Thyroid gland (tissue), 4 donors: ENCODE data around the gene FGR. TPM values are rescaled to one million over a fixed set of nuclear protein-coding genes. Genes with fewer than 3 reads are reported as not detected.

Experiments used
- DNase-seq, 2 donors: peaks; one replicate each; pipeline ENCODE4 v3.0.0-alpha.2; 2019
- H3K27ac ChIP-seq, 3 donors: fragments of 200-600 bp; sonication (generic); 1 replicate in 2 of 3; 2 replicates in 1 of 3; pipeline ENCODE4 v1.5.1; 2016 to 2019; ENCODE audit warnings: mild to moderate bottlenecking in 1 of 3, moderate library complexity in 1 of 3
- H3K27me3 ChIP-seq: fragments of 200-600 bp; sonication (generic); one replicate; pipeline ENCODE4 v1.5.1; 2019
- H3K36me3 ChIP-seq, 2 donors: fragments of 200-600 bp; sonication (generic); one replicate each; pipeline ENCODE4 v1.5.1; 2016 to 2019
- H3K4me1 ChIP-seq, 2 donors: fragments of 200-600 bp; sonication (generic); one replicate each; pipeline ENCODE4 v1.5.1; 2017 to 2019
- H3K4me3 ChIP-seq, 3 donors: fragments of 200-600 bp; sonication (generic); replicated peaks in 1 of 3; 1 replicate in 2 of 3; 2 replicates in 1 of 3; pipeline ENCODE4 v1.5.1; 2016; ENCODE audit warnings: mild to moderate bottlenecking in 1 of 3
- H3K9me3 ChIP-seq: fragments of 200-600 bp; sonication (generic); one replicate; pipeline ENCODE4 v1.5.1; 2017
- POLR2A ChIP-seq, 2 donors: fragments of 450-650 bp; IDR thresholded peaks; one replicate each; pipeline ENCODE4 v1.6.1; 2017; ENCODE audit warnings: antibody characterized with exemption in 2 of 2, mild to moderate bottlenecking in 2 of 2, moderate library complexity in 1 of 2
- WGBS, 2 donors: methylation state at CpG; one replicate each; pipeline ENCODE4 v1.1.5; 2017; 5-methylcytosine and 5-hydroxymethylcytosine counted together
- intact Hi-C: fragments of 100-400 bp; cut with DNase I; formaldehyde crosslinking; loops from one replicate; pipeline ENCODE4 v1.15.1; 2023
- total RNA-seq, 4 donors: library from RNA; depleted of rRNA; stranded (reverse); fragments of >200 nt; gene quantifications; one replicate each; pipeline ENCODE4 v1.2.3, GENCODE V29; 2016
- TF ChIP-seq, protein P1 (sequence below), 6 experiments: fragments of 200-600 bp in 3 of 6; fragments of 450-650 bp in 3 of 6; sonication (generic) in 3 of 6; IDR thresholded peaks; one replicate each; pipeline ENCODE4 v1.5.1; 2016 to 2019; ENCODE audit warnings: antibody characterized with exemption in 6 of 6, mild to moderate bottlenecking in 2 of 6, inconsistent platforms in 1 of 6, moderate library complexity in 1 of 6

The FGR gene
- total RNA-seq, 4 donors from 2014 or later = 4.6 to 7.1 (median 6.4) TPM

- no peak overlapping the region for H3K27ac ChIP-seq
- DNase-seq = no peak
- intact Hi-C loops = no loop called here
- H3K36me3 ChIP-seq = no peaks in the 10 kb centered on the region
- H3K9me3 ChIP-seq = no peaks in the 10 kb centered on the region
- H3K4me3 ChIP-seq = no peak overlapping the region
- 68 to 69% methylated on average over 9 to 12 of the region's 12 CpGs for WGBS, 2 donors
- H3K27me3 ChIP-seq = no peaks in the 10 kb centered on the region
- peaks cover 6 to 9% of the 10 kb centered on the region in 2 donors for H3K4me1 ChIP-seq
- TF ChIP-seq, protein P1, sequence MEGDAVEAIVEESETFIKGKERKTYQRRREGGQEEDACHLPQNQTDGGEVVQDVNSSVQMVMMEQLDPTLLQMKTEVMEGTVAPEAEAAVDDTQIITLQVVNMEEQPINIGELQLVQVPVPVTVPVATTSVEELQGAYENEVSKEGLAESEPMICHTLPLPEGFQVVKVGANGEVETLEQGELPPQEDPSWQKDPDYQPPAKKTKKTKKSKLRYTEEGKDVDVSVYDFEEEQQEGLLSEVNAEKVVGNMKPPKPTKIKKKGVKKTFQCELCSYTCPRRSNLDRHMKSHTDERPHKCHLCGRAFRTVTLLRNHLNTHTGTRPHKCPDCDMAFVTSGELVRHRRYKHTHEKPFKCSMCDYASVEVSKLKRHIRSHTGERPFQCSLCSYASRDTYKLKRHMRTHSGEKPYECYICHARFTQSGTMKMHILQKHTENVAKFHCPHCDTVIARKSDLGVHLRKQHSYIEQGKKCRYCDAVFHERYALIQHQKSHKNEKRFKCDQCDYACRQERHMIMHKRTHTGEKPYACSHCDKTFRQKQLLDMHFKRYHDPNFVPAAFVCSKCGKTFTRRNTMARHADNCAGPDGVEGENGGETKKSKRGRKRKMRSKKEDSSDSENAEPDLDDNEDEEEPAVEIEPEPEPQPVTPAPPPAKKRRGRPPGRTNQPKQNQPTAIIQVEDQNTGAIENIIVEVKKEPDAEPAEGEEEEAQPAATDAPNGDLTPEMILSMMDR (IDR thresholded peaks at IDR 0.05) = no peak
- TF ChIP-seq POLR2A (IDR thresholded peaks at IDR 0.05) = no peak
These were observed 22.3 kb downstream of the FGR start for GRCh38 chr1:27612718-27613117.

DNA sequence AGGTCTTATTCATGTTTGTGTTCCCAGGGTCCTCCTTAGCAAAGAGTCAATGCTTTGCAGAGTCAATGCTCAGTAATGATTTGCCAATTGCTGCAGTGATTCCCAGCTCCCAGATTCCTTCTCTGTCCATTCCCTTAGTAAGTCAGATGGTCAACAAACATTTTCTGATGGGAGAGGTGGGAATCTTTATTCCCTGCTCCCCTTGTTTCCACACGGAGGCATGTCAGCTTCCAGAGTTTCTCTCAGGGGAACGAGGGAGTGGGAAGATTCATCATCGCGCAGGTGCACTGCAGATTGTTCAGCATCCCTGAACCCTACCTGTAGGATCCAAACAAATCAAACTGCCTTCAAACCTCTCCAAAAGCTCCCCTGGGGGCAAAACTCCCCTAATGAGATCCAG lies 23.5 kb downstream of the FGR start:
- no peak overlapping the region for H3K4me3 ChIP-seq
- H3K27ac ChIP-seq = no peak overlapping the region
- H3K27me3 ChIP-seq = no peaks in the 10 kb centered on the region
- H3K4me1 ChIP-seq = peaks cover 8 to 10% of the 10 kb centered on the region in 2 donors
- no peaks in the 10 kb centered on the region for H3K9me3 ChIP-seq
- no peaks in the 10 kb centered on the region for H3K36me3 ChIP-seq
- 76 to 88% methylated on average over 4 of the region's 4 CpGs for WGBS, 2 donors
- TF ChIP-seq, protein P1 (IDR thresholded peaks at IDR 0.05) = no peak
- TF ChIP-seq POLR2A (IDR thresholded peaks at IDR 0.05) = no peak
- intact Hi-C loops = no loop called here
- DNase-seq = no peak

DNA sequence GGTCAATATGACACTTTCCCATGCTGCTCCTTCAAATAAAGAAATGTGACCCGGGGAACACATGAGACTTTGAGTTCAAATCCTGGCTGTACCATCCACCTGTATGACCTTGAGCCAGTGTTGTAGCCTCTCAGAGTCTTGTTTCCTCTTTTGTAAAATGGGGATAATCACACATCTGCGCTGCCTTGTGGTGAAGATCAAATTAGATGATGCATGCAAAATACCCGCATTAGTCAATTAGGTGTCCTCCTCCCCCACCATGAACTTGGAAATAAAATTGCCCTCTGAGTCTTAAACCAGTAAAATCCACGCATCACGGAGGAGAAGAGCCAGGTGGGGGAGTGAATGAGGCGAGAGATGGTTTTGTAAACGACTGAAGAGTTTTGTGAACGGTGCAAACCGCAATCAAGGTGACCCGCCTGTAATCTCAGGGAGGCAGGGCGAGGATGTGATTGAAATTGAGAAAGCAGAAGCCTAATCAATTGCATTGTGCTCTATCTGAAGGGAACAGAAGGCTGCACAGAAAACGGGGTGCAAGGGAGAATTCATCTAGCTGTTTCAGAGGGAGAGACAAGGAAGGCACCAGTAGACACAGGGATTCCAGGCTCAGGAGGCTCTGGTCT lies 25.3 kb downstream of the FGR start:
- 75 to 80% methylated on average over 12 of the region's 12 CpGs for WGBS, 2 donors
- Histone ChIP-seq H3K4me3 (no peak overlapping the region), H3K27me3 (no peaks in the 10 kb centered on the region), H3K36me3 (no peaks in the 10 kb centered on the region), H3K9me3 (no peaks in the 10 kb centered on the region), H3K27ac (no peak overlapping the region), H3K4me1 (peaks cover 12 to 14% of the 10 kb centered on the region in 2 donors)
- DNase-seq = no peak
- intact Hi-C loops = loop anchor here (2.0 to 5.0 kb wide), 2 partner anchors 53 to 207 kb away; no protein-coding TSS in a partner anchor
- TF ChIP-seq POLR2A (IDR thresholded peaks at IDR 0.05) = no peak
- TF ChIP-seq, protein P1 (IDR thresholded peaks at IDR 0.05) = no peak

DNA sequence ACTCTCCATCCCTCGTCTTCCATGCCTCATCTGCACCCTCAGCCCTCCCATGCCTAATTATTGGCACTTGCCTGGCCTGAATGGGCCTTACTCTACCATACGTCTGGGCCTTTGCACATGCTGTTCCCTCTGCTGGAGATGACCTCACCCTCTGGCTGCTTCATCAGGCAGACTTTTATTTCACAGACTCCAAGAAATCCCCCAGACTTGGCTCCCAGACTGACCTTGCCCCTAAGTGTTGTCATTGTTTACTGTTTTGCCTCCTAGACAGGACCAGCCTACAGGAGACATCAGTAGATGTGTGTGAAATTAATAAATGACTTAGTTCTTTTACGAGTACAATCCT lies 25.8 kb downstream of the FGR start:
- TF ChIP-seq, protein P1 (IDR thresholded peaks at IDR 0.05) = no peak
- no peak for TF ChIP-seq POLR2A (IDR thresholded peaks at IDR 0.05)
- Histone ChIP-seq H3K27ac (no peak overlapping the region), H3K9me3 (no peaks in the 10 kb centered on the region), H3K4me3 (no peak overlapping the region), H3K36me3 (no peaks in the 10 kb centered on the region), H3K4me1 (peaks cover 9 to 10% of the 10 kb centered on the region in 2 donors), H3K27me3 (no peaks in the 10 kb centered on the region)
- no peak for DNase-seq
- WGBS, 2 donors = 69 to 74% methylated on average over 3 of the region's 3 CpGs
- intact Hi-C loops = loop anchor here (2.0 to 5.0 kb wide), 2 partner anchors 54 to 207 kb away; no protein-coding TSS in a partner anchor

GRCh38 chr1:27607239-27607804 lies 27.7 kb downstream of the FGR start:
- Histone ChIP-seq H3K4me1 (peaks cover 10 to 12% of the 10 kb centered on the region in 2 donors), H3K9me3 (no peaks in the 10 kb centered on the region), H3K4me3 (no peak overlapping the region), H3K27ac (no peak overlapping the region), H3K36me3 (no peaks in the 10 kb centered on the region), H3K27me3 (no peaks in the 10 kb centered on the region)
- TF ChIP-seq, protein P1 (IDR thresholded peaks at IDR 0.05) = no peak
- TF ChIP-seq POLR2A (IDR thresholded peaks at IDR 0.05) = no peak
- intact Hi-C loops = loop anchor here (5.0 kb wide), 1 partner anchor 205 kb away; no protein-coding TSS in a partner anchor
- 74 to 78% methylated on average over 11 of the region's 11 CpGs for WGBS, 2 donors
- no peak for DNase-seq
